OCI-LY7 (cell line): Measurements from ENCODE around the gene MTCH1. TPM values are rescaled to one million over a fixed set of nuclear protein-coding genes. Genes with fewer than 3 reads are reported as not detected.

Source experiments
- BruUV-seq: library from RNA; stranded (reverse); fragments of 400-500 nt; replicated peaks from 2 replicates; lab custom pipeline; 2021; lab: Mats Ljungman, UMichigan
- CTCF ChIA-PET: fragments of 300-600 bp; sonication (Branson Sonifier 250); formaldehyde crosslinking; loops from one replicate; lab custom pipeline; 2022; ENCODE audit warnings: antibody characterized with exemption; ENCODE audit not compliant: unreplicated experiment; lab: Charles Lee
- POLR2A ChIA-PET: fragments of 300-600 bp; sonication (Branson Sonifier 250); formaldehyde crosslinking; loops from one replicate; lab custom pipeline; 2022; ENCODE audit warnings: antibody characterized with exemption; lab: Charles Lee
- DNase-seq: peaks from one replicate; pipeline ENCODE4 v3.0.0-alpha.2; 2015; ENCODE audit warnings: low spot score
- H2AFZ ChIP-seq: fragments of 200-600 bp; sonication (generic), shearing (Covaris generic); 2 replicates; pipeline ENCODE4 v1.6.1; 2014; ENCODE audit warnings: mild to moderate bottlenecking, antibody characterized with exemption, low read length, moderate library complexity
- H3K27ac ChIP-seq: fragments of 200-600 bp; sonication (generic); 2 replicates; pipeline ENCODE4 v1.5.1; 2014; ENCODE audit warnings: mixed run types, low read depth, mild to moderate bottlenecking, moderate library complexity, low read length, inconsistent platforms; ENCODE audit not compliant: poor library complexity, severe bottlenecking
- H3K36me3 ChIP-seq: fragments of 200-600 bp; sonication (generic); 2 replicates; pipeline ENCODE4 v1.6.1; 2014; ENCODE audit warnings: mild to moderate bottlenecking, antibody characterized with exemption, low read length, moderate library complexity, mixed read lengths; ENCODE audit not compliant: insufficient read depth
- H3K4me1 ChIP-seq: fragments of 200-600 bp; sonication (generic); 2 replicates; pipeline ENCODE4 v1.5.1; 2014; ENCODE audit warnings: mild to moderate bottlenecking, low read length; ENCODE audit not compliant: insufficient read depth, poor library complexity, severe bottlenecking
- H3K4me2 ChIP-seq: fragments of 200-600 bp; sonication (generic); 2 replicates; pipeline ENCODE4 v1.6.1; 2014; ENCODE audit warnings: mild to moderate bottlenecking, low read length
- H3K4me3 ChIP-seq: fragments of 200-600 bp; sonication (generic); 2 replicates; pipeline ENCODE4 v1.5.1; 2014; ENCODE audit warnings: mild to moderate bottlenecking, low read depth, low read length; ENCODE audit not compliant: poor library complexity, severe bottlenecking
- H3K79me2 ChIP-seq: fragments of 200-600 bp; sonication (generic); 2 replicates; pipeline ENCODE4 v1.6.1; 2016; ENCODE audit warnings: low read depth, mild to moderate bottlenecking, low read length, moderate library complexity, mixed read lengths; ENCODE audit not compliant: insufficient read depth
- H3K9me2 ChIP-seq: fragments of 200-600 bp; sonication (generic); 2 replicates; pipeline ENCODE4 v1.6.1; 2016; ENCODE audit warnings: mild to moderate bottlenecking, low read length, mixed read lengths; ENCODE audit not compliant: insufficient read depth
- H3K9me3 ChIP-seq: fragments of 200-600 bp; sonication (generic); 2 replicates; pipeline ENCODE4 v1.6.1; 2014; ENCODE audit warnings: mild to moderate bottlenecking, mixed run types, low read length, mixed read lengths
- H4K20me1 ChIP-seq: fragments of 200-600 bp; sonication (generic); 2 replicates; pipeline ENCODE4 v1.6.1; 2014; ENCODE audit warnings: mild to moderate bottlenecking, antibody characterized with exemption, low read length, moderate library complexity, mixed read lengths; ENCODE audit not compliant: insufficient read depth
- CTCF ChIP-seq: fragments of 200-600 bp; sonication (generic); conservative IDR thresholded peaks from 2 replicates; pipeline ENCODE4 v1.5.1; 2014; ENCODE audit warnings: mild to moderate bottlenecking, antibody characterized with exemption, low read length, moderate library complexity, mixed read lengths
- EZH2phosphoT487 ChIP-seq: fragments of 200-600 bp; sonication (generic); IDR thresholded peaks from 2 replicates; pipeline ENCODE4 v1.6.1; 2018; ENCODE audit warnings: low read depth, borderline replicate concordance, mild to moderate bottlenecking, mixed run types, antibody characterized with exemption, low read length, moderate library complexity, mixed read lengths
- intact Hi-C: fragments of 100-400 bp; cut with micrococcal nuclease; formaldehyde crosslinking; loops from one replicate; pipeline ENCODE4 v1.10.0; 2022; ENCODE audit not compliant: unreplicated experiment
- total RNA-seq, 2 experiments: library from RNA; depleted of rRNA in 1 of 2; stranded (reverse); fragments of >200 nt in 1 of 2; shearing (Covaris generic) in 1 of 2; gene quantifications; 2 replicates each; pipeline ENCODE4 v1.2.3, GENCODE V29; 2014 to 2022

MTCH1 gene
- total RNA-seq, 2 experiments from 2014 or later = 72.5 to 93.7 TPM

DNA sequence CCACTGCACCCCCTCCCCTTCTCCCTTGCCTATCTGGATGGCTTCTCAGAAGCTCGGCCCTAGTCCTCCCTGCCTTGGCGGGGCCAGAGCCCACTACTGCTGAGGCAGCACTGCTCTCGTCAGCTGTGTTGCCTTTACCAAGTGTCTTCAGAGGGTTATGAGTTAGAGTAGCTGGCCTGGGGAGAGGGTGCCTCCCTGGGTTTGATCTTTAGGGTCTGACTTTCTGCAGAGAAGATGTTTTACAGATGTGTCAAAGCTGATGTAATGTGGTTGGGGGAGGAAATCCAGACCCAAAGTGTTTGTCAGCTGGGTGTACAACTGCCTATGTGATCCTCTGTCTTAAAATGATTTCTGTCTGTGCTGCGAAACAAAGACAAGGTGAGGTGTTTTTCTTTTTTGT, 61.9 kb downstream of the MTCH1 start:
- H3K4me3 ChIP-seq = no peak overlapping the region
- no peak overlapping the region for H2AFZ ChIP-seq
- no peak overlapping the region for H3K4me2 ChIP-seq
- CTCF ChIA-PET = no interaction called here
- H4K20me1 ChIP-seq = no peaks in the 10 kb centered on the region
- H3K4me1 ChIP-seq = no peaks in the 10 kb centered on the region
- no peaks in the 10 kb centered on the region for H3K9me2 ChIP-seq
- H3K9me3 ChIP-seq = no peaks in the 10 kb centered on the region
- H3K36me3 ChIP-seq = peaks cover 23% of the 10 kb centered on the region; the same call in 1 of the 2 replicates
- H3K27ac ChIP-seq = no peak overlapping the region
- no peaks in the 10 kb centered on the region for H3K79me2 ChIP-seq
- intact Hi-C loops = no loop called here
- TF ChIP-seq CTCF = no peak
- no peak for TF ChIP-seq EZH2phosphoT487
- POLR2A ChIA-PET = interaction anchor here (0.6 kb wide), 1 partner anchor 13 kb away, joined by 3 read pairs; no protein-coding TSS in a partner anchor
- DNase-seq = no peak
- no TSS peak for BruUV-seq

DNA sequence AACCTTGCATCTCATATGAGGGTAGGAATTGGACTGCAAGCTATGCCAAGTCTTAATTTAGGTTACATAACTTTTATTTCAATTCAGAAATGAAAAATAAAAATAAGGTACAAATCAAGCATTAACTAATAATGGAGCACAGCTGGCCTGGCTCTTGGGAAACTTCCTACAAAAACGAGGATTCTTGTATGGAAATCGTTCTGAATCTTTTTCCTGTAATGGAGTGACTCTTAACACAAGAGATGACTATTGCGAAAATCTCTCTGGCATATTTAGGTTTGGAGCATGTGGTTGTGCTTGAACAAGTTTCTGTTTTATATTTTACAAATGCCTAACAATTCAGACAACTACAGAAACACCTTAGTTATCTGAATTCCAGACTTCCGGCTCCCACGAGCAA, 65.5 kb downstream of the MTCH1 start:
- Histone ChIP-seq H3K4me3 (no peak overlapping the region), H3K9me2 (no peaks in the 10 kb centered on the region), H3K4me2 (no peak overlapping the region), H3K79me2 (no peaks in the 10 kb centered on the region), H4K20me1 (no peaks in the 10 kb centered on the region), H3K9me3 (no peaks in the 10 kb centered on the region), H3K27ac (no peak overlapping the region), H3K4me1 (no peaks in the 10 kb centered on the region), H2AFZ (no peak overlapping the region), H3K36me3 (peaks cover 33% of the 10 kb centered on the region; the same call in 1 of the 2 replicates)
- ChIA-PET CTCF (no interaction called here), POLR2A (no interaction called here)
- no peak for TF ChIP-seq CTCF
- BruUV-seq = no TSS peak
- intact Hi-C loops = no loop called here
- DNase-seq = no peak

GRCh38 chr6:36920049-36920448, 65.9 kb downstream of the MTCH1 start:
- peaks cover 34% of the 10 kb centered on the region; the same call in 1 of the 2 replicates for H3K36me3 ChIP-seq
- no peak overlapping the region for H3K27ac ChIP-seq
- no peak overlapping the region for H2AFZ ChIP-seq
- TF ChIP-seq CTCF (no peak), EZH2phosphoT487 (no peak)
- H4K20me1 ChIP-seq = no peaks in the 10 kb centered on the region
- intact Hi-C loops = no loop called here
- H3K9me3 ChIP-seq = no peaks in the 10 kb centered on the region
- ChIA-PET CTCF (no interaction called here), POLR2A (no interaction called here)
- no peaks in the 10 kb centered on the region for H3K4me1 ChIP-seq
- H3K79me2 ChIP-seq = no peaks in the 10 kb centered on the region
- H3K9me2 ChIP-seq = no peaks in the 10 kb centered on the region
- BruUV-seq = no TSS peak
- H3K4me2 ChIP-seq = no peak overlapping the region
- H3K4me3 ChIP-seq = no peak overlapping the region
- no peak for DNase-seq

Other genes with a start within 250 kb of the MTCH1 start
- 25.3 and 37.7 TPM in 2 replicates for gene CPNE5, start 146.8 kb downstream of the MTCH1 start, total RNA-seq (2014; rRNA removed; shearing (Covaris generic))
- 70.7 and 89.8 TPM in 2 replicates for gene CPNE5, start 146.8 kb downstream of the MTCH1 start, total RNA-seq (2022)
- gene PPIL1, start 111.4 kb downstream of the MTCH1 start, total RNA-seq (2014; rRNA removed; shearing (Covaris generic)) = 34.6 and 38.9 TPM in 2 replicates
- gene PPIL1, start 111.4 kb downstream of the MTCH1 start, total RNA-seq (2022) = 35.6 and 40.0 TPM in 2 replicates
- 14.7 and 20.1 TPM in 2 replicates for gene C6orf89, start 100.2 kb downstream of the MTCH1 start, total RNA-seq (2014; rRNA removed; shearing (Covaris generic))
- gene C6orf89, start 100.2 kb downstream of the MTCH1 start, total RNA-seq (2022) = 25.7 and 30.0 TPM in 2 replicates
- not detected in 2 replicates for gene PI16, start 31.5 kb downstream of the MTCH1 start, total RNA-seq (2014; rRNA removed; shearing (Covaris generic))
- 0.30 TPM in 1 of 2 replicates, not detected in the other for gene PI16, start 31.5 kb downstream of the MTCH1 start, total RNA-seq (2022)
- 23.8 and 27.8 TPM in 2 replicates for gene FGD2, start 19.5 kb upstream of the MTCH1 start, total RNA-seq (2014; rRNA removed; shearing (Covaris generic))
- 45.7 and 48.6 TPM in 2 replicates for gene FGD2, start 19.5 kb upstream of the MTCH1 start, total RNA-seq (2022)
- 27.4 and 31.4 TPM in 2 replicates for gene PIM1, start 184.0 kb upstream of the MTCH1 start, total RNA-seq (2014; rRNA removed; shearing (Covaris generic))
- 24.7 and 35.8 TPM in 2 replicates for gene PIM1, start 184.0 kb upstream of the MTCH1 start, total RNA-seq (2022)